IPS DF 4.7 (cell line): ENCODE measurements around the gene NMNAT3.
"Not testable (repeated sequence)": the region's sequence is repeated elsewhere in the genome, so short reads cannot be mapped to it uniquely, and the experiment has no call there.

Experiments
- DNase-seq: peaks from one replicate; pipeline ENCODE4 v3.0.0-alpha.2; 2013; ENCODE audit warnings: low spot score; ENCODE audit errors: extremely low read depth

The NMNAT3 gene

DNA sequence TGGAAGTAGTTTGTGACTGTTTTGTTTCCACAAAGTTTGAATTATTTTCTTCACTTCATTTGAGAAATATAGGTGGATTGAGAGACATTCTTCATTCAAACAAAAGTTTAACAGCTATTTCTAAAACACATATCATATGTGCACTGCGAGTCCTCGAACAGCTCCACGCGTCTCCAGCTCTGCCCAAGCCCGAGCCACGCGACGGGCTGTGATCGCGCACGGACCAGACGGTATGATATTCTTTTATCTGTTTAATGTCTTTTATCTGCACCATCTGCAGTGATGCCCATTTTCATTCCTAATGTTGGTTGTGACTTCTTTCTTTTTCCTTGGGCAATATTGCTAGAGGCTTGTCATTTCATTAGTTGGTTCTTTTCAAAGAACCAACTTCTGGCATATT lies 94.1 kb downstream of the NMNAT3 start:
- not testable (repeated sequence) for DNase-seq

DNA sequence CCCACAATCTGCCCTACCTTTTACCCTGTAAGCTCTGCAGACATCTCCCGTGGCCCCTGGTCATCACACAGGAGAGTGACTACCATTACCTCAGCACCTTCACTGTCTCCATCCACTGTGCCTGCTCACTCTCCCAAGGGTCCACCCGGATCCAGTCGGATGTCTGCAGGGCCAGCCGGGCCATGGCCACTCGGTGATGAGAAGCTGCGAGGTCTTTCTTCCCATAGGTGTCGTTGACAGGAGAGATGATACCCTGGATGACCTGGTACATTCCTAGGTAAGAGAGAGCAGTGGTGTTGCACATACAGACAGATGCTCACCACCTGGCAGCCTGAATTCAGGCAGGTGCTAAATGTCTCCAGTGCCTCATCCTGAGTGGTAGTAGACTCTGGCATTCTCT lies 99.0 kb downstream of the NMNAT3 start:
- no peak for DNase-seq

DNA sequence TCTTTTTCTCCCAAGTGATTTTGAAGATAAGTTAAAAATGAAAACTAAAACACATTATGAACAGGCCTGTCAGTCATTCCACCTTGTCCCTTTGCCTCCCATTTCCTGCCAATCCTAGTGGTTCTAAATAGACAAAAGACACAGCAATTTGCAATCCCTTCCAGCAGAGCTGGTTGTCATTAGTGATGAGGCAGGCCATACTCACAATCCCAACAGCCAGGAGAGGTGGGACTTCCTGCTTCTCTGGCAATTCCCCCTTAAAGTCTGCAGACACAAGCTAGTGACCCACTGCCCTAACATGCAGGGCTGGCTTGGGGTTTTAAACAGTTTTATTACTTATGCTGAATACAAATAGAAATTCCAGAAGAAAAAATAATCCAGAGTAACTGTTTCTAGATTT lies 99.9 kb downstream of the NMNAT3 start:
- no peak for DNase-seq

DNA sequence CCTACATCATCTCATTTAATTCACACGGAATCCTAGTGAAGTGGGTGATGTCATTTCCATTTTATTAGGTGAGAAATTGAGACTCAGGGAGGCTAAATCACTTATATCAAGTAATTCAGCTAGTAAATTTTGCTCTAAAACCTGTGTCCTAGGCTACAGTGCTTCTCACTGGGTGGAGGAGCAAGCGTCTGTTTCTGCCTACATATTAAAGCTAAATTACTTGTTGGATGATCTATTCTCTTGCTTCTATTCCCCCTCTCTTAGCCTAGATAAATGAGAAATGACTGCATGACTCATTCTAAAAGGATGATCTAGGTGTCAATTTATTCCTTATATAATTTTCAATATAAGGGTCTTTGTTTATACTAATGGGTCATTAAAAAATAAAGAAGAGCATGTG lies 100.4 kb downstream of the NMNAT3 start:
- DNase-seq: no peak

DNA sequence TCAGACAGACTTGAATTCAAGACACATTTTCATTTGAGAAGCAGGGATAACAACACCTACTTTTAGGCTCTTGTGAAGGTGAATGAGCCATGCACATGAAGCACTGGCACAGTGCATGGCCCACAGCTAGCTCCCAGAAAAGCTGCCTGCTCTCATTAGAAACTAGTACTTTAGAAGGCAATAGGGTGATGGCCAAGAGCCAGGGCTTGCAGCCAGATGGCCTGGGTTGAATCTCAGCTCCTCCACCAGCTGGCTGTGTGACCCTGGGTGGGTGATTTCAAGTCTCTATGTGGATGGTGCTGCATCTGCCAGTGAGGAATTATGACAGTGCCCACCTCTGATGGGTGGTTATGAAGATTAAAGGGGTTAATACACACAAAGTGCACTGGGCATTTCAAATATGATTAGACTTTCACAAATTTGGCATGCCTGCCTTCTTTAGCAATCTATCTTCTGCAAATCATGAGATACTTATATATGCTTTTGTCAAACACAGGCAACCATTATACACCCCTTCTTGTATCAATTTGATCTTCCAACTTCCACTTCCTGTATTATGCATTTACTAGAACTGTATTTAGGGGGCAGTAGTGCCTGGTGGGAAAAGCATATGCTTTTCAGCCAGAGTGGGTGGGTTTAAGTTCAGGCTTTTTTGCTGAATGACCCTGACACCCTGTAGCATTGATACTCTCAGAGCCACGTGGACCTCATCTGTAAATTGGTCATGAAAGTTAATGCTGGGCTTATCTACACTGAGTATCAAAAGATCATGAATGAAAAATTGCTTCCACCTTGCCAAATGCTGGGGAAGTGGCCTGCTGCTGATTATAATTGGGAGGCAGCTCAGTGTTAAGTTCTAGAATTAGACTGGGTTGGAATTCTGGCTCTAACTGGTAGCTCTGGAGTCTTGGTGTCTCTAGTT lies 103.5 kb downstream of the NMNAT3 start:
- DNase-seq: no peak

DNA sequence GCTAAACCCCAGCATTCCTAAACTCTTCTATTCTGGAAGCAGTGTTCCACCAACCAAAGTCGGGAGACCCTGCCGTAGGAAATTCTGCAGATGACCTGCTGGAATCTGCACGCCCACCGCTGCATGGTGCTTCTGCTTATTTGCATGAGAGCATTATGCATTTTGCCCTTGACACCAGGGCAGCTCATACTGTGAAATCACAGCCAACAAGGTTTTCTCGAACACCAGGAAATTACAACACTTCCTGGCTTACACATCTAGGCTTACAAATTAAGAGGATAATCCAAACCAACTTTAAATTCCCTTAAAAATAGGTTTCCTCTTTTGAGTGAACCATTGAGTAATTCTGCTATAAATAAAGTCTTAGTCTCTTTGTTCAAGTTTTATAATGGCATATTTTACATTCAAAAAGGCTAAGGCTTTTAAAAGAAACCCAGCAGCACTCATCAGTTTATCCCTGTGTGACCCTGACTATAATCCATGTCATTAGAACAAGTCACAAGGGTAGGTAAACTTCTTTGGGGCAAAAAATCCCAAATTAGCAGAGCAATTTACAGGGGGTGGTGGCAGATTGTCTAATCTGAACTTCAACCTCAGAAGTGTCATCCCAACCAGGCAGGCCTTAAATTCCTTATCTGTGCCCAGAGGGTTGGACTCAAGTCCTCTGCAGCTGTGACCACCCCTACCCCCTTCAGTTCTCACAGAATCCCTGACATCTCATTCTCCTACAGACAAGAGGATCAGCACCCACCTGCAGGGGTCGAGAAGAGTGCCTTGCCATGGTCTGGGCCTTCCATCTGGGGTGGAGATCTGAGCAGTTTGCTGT lies 104.7 kb downstream of the NMNAT3 start:
- DNase-seq: no peak

DNA sequence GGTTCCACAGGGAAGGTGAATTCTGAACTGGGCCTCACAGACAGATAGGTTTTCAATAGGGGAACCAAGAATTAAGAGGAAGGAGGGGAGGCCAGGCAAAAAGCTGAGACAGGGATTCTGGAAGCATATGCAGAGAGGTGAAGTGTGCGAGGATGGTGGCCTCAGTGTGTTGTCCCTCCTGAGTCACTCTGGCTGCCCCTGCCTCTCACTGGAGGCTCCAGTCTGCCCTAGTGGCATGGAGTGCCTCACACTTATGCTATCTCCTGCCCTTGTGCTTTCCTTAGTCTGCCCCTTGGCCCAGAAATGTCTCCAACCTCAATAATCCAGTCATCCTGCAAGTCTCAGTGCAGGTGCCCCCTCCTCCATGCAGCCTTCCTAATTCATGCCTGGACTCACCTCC lies 106.1 kb downstream of the NMNAT3 start:
- no peak for DNase-seq

DNA sequence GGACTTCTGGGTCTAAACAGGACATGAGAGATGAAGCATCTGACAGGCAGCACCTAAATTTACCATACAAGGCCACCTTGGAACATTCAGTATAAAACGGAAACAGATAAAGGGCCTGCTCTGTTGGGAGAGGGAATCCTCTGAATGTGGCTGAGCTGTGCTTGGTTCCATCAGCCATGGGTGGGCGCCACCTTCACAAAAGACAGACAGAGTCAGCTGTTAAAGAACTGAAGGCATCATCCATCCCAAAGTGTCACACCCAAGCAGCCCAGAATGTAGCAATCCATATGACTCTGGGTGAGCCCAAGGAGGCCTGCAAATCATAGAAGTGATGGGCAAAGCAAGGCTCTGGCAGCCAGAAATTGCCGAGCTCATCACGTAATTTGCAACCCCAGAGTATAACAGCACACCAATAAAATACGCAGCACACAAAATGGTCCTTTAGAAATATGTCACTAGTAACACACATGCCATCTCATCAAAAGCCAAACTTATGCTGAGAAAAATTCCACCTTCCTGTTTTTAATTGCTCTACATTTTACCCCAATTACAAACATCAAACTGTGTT lies 113.4 kb downstream of the NMNAT3 start:
- no peak for DNase-seq

DNA sequence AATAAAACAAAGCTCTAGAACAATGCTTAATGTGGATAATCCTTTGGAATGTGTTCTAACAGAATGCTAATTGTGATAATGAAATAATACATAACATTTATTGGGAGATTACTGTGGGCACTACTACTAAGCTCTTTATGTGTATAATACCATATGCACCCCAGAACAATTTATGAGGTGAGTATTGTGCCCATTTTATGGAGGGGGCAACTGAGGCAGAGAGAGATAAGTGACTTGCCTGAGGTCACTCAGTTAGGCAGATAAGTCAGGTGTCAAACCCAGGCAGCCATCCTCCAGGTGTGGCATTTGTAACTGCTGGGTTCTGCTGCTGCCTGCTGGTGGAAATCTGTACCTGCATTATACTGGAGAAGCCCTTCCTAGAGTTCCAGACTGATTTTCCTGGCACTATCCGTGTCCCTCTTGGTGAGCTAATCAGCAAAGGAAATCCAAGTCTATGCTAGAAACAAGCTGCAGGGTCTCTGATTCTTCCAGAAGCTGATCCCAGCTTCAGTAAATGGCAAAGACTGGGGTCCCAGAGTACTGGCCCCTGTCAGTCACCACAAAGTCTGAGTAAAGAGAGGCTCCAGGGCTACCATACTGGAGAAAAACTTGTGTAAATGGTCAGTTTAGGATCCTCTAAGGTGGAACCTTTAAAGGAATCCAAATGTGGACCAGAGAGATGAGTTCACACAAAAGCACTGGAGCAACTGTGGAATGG lies 115.7 kb downstream of the NMNAT3 start:
- DNase-seq: no peak

DNA sequence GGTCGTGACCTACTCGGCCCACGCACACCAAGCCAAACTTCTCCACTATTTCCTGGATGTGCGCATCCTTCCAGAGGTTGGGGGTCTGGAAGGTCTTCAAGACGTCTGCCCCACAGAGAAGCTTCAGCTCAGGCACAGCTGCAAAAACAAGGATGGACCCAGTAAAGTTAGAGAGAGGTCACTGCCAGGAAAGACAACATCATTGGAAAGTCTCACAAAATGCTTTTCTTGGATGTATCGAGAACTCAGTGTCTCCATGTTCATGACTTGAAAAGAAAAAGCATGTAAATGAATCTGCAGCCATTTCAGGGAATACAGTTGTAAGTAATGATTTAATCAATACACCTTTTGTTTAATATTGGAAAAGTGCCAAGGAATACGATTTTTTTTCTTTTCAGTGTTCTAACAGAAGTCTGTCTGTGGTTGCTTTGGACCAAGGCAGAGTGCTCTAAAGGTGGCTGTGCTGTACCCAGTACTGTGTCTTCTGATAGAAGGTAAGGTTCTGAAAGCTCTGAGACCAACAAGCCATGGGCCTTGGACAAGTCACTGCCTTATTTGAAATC lies 116.4 kb downstream of the NMNAT3 start:
- no peak for DNase-seq

DNA sequence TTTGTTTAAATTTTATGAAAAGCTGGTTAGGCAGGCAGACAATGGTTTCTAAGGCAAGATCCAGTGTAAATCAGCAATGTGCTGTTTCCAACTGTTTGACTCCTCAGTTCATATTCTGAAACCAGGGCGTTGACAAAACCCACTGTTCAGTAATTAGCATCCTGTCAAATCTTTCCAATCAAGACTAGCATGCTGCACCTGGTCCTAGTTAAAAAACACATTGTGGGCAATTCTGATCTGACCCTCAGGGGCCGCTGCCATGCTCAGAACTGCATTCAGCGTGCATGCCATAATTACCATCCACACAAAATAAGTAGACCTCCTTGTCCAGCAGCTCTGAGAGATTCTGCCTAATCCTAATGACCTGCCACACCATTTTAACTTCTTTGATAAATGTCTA lies 117.4 kb downstream of the NMNAT3 start:
- no peak for DNase-seq

DNA sequence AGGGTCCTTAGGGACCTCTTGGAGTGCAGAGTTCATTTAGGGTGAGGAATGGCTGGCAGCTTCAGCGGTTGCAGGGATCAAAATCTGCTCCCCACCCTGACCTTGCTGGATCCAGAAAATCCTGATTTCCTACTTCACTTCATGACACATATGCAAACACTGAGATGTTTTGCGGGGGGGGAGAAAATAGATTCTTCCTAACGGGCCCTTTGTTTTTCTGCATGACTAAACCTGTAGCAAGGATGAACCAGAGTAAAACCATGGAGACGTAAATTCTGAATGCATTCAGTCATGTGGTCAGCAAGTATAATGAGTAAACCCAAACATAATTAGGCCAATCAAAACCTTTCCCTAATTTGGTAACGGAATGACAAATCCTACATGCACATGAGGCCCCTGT lies 118.2 kb downstream of the NMNAT3 start:
- DNase-seq: no peak

DNA sequence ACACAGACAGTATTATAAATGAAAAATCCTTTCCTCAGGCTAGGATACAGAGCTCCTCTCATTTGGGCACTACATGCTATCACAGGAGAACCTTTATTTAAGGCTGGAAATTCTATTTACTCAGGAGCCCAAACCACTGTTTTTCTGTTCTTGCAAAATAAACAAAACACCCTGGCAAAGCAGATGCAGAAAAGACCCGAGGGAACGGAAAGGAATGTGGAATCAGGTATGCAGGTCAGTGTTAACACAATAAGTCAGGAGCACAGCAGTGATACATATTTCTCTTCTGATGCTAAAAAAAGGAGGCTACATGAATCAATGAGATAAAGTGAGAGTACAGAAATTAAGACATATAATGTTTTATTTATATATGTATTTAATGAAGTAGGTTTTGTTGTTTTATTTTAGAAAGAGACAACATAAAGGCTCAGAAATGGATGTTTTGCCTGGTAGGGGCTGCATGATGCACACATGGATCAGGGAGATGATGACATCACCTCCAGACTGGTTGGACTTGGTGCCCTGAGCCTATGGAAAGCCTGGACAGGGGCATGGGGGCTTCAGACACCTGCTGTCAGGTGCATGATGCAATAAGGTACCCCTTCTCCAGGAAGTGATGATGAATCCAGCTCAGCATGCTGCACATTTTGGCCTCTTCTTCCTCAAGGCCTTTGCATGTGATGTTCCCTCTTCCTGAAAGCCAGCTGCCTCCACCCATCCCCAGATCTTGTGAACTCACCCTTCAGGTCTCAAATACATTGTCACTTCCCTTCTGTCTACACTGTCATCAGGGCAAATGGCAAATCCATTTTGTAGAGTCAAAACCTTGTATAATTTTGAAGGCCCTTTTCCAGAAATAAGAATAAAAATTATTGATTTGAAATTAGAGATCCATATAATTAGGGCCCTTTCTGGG lies 119.2 kb downstream of the NMNAT3 start:
- DNase-seq: no peak

DNA sequence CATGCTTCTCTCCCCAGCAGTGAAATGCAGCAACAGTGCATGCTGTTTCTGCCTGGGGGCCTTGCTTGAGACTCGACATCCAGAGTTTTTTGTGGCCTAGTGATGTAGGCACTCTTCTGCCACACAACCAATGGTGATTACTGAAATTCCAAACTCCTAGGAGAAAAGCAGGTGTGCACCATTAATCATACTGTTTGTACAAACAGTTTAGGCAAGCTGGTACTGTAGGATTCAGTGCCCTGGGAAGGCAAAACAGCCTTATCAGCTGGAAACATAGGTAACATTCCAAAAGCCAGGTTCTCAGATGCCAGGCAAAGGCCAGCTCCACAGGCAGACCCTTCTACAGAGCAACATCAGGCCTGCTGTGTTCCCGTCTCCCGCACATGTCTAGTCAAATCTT lies 120.7 kb downstream of the NMNAT3 start:
- DNase-seq: no peak

DNA sequence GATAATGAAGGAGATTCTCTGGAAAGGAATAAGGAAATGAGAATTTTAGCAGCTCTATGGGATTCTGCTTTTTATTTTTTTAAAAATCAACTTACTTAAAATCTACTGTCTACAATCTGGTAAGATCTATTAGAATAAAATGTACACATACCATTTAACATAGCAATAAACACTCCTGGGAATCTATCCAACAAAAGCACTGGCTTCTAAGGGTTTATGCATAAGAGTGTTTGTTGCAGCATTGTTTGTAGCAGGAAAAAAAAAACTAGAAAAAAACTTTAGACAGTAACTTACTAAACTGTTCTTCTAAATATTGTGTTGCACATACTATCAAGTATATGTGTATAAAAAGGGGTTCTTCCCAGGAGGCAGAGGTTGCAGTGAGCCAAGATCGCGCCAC lies 122.5 kb downstream of the NMNAT3 start:
- no peak for DNase-seq

DNA sequence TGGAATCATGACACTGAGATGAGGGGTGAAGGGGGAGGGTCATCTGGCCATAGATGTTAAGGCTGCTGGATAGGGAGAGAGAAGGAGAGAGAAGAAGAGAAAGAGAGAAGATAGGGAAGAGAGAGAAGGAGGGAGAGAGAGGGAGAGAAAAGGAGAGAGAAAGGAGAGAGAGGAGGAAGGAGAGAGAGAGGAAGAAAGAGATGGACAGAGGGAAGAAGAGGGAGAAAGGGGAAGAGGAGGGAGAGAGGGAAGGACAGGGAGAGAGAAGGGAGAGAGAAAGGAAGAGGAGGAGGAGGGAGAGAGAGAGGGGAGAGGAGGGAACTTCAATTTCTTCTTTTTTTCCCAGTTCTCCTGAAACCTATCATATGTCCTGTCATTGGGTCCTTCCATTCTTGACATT lies 123.1 kb downstream of the NMNAT3 start:
- no peak for DNase-seq

DNA sequence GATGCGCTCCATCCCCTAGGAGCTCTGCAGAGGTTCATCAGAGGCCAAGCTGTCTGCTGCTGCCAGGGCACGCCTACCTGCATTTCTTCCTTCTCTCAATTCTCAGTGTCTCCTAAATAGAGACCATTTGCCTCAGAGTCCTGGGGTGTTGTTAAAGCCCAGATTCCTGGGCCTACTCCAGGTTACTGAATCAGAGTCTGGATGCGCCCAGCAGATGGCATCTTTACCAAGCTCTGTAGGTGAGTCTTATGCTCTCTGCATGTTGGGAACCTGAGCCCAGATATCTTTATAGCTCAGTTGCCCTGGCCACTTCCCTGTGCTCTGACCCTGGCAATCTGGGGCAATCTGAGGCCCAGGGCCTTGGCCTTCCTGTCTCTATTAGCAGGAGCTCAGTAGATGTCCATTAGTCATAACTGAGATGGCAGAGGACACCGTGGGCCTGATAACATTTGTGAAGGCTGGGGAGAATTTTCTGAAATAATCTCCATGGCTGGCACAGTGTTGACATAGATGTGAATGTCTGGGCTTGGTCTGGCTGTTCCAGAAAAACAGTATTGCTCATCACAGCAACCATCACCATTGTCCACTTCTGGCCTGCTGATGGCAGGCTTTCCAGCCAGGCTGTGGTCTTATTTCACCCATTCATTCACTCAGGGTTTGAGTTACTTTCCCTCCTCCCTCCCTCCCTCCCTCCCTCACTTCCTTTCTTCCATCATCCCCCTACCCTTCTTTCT lies 125.0 kb downstream of the NMNAT3 start:
- DNase-seq: no peak

DNA sequence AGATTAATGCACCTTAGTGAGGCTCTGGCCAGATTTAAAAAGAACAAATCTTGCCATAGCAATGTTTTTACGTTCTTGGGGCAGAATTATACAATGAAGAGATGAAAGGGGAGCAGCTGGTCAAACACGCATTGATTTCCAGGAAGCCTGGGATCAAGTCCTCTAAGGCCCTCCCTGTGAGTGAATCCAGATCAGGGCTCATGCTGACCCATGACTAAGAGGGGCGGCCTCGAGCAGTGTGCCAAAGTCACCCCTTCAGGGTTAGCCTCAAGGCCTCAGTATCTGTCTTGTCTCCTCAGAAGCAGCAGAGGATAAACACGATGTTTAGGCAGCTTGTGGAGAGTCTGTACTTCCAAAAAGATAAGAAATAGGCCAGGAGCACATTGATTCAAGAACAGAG lies 129.0 kb downstream of the NMNAT3 start:
- DNase-seq: no peak

DNA sequence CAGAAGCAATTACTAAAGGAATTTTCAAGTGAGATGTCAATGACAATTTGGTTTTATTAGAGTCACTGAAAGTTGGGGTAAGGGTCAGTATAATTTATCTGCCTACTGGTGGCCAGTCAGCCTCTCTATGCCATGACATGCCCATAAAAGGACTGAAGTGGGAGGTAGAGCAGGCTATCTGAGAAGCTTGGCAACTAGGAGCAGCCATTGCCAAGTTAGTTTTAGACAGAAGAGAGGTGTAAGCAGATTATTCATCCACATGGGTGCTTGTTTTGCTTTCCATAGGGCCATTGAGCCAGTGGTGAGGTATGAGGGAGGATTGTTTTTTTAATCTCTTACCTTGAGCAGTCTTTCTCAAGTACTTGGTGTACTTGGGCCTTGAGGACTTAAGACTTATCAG lies 130.1 kb downstream of the NMNAT3 start:
- no peak for DNase-seq

DNA sequence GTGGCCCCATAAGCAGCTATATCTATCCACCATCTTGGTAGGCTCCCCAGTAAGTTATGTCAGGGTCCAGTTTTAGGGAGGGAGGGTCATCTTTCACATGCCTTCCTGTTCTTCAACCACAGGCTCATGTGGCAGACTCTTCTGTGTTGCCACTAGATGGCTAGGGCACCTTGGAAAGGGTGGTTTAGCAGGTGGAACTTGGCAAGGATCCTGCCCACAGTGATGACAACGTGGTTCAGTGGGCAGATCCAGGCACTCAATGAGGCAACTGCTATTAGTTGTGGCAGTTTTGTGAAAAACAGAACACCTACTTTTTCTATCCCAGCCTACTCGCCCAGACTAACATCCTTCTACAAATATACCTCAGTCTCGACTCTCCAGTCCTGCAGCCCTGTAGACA lies 131.0 kb downstream of the NMNAT3 start:
- DNase-seq: no peak
